Neural progenitor cell (in vitro differentiated cells): Measurements from ENCODE around the gene ARHGAP26.

Experiments
- EZH2 ChIP-seq: fragments of 200-600 bp; sonication (generic); IDR thresholded peaks from 2 replicates; pipeline ENCODE4 v1.6.1; 2017; ENCODE audit warnings: antibody characterized with exemption, mild to moderate bottlenecking, moderate library complexity
- TF ChIP-seq, protein P1 (sequence below): fragments of 200-600 bp; sonication (generic); IDR thresholded peaks from 2 replicates; pipeline ENCODE4 v1.5.1; 2017; ENCODE audit warnings: antibody characterized with exemption, mild to moderate bottlenecking

DNA sequence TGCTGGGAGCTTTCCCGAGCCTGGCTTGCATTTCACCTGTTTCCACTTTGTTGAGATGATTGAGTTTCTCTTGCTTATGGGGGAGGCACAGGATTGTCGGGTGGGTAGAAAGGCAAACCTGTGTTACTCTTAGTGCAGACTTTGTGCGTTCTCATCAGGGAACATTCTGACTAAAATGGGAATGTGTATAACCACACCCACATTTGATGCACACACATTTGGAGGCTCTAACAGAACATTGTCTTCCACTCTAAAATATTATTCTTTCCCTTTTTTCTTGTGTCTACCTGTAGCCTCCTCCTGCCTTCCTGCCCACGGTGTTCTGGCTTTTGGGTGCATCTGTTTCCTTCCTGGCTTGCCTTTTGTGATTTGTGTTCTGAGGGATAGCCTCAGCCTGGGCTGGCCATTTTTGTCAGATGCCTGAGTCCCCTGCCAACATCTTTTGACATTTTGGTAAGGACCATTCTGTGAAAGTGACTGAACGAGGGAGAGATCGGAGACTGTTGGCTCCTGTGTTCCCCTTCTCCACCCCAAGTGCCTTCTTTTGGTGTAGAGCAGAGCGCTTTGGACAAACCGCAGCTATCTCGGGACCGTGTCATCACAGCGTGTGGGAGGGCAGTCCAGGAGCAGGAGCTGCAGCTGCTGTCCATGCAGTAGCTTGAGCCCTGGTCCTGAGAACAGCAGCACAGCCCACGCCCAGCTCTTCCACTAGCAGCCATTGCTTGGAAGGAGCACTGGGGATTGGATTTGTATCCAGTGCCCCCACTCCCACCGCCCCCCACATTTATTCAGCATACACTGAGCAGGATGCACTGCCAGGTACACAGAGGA lies 101.4 kb downstream of the ARHGAP26 start:
- TF ChIP-seq, protein P1, sequence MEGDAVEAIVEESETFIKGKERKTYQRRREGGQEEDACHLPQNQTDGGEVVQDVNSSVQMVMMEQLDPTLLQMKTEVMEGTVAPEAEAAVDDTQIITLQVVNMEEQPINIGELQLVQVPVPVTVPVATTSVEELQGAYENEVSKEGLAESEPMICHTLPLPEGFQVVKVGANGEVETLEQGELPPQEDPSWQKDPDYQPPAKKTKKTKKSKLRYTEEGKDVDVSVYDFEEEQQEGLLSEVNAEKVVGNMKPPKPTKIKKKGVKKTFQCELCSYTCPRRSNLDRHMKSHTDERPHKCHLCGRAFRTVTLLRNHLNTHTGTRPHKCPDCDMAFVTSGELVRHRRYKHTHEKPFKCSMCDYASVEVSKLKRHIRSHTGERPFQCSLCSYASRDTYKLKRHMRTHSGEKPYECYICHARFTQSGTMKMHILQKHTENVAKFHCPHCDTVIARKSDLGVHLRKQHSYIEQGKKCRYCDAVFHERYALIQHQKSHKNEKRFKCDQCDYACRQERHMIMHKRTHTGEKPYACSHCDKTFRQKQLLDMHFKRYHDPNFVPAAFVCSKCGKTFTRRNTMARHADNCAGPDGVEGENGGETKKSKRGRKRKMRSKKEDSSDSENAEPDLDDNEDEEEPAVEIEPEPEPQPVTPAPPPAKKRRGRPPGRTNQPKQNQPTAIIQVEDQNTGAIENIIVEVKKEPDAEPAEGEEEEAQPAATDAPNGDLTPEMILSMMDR: no peak
- TF ChIP-seq EZH2: no peak
